Osteocyte (in vitro differentiated cells): ENCODE measurements around the gene BCAN. TPM values are rescaled to one million over a fixed set of nuclear protein-coding genes. Genes with fewer than 3 reads are reported as not detected.

Experiments used
- DNase-seq: peaks from one replicate; pipeline ENCODE4 v3.0.0; 2021; ENCODE audit warnings: mixed read lengths; ENCODE audit not compliant: unreplicated experiment; ENCODE audit errors: extremely low spot score
- H3K27ac Mint-ChIP-seq: one replicate; pipeline ENCODE4 v1.8.0; 2021; ENCODE audit warnings: mild to moderate bottlenecking, mixed read lengths; ENCODE audit not compliant: unreplicated experiment
- H3K27me3 Mint-ChIP-seq: one replicate; pipeline ENCODE4 v1.8.0; 2021; ENCODE audit warnings: mixed read lengths; ENCODE audit not compliant: unreplicated experiment
- H3K36me3 Mint-ChIP-seq: one replicate; pipeline ENCODE4 v1.8.0; 2021; ENCODE audit warnings: mixed read lengths; ENCODE audit not compliant: unreplicated experiment
- H3K4me1 Mint-ChIP-seq: one replicate; pipeline ENCODE4 v1.8.0; 2021; ENCODE audit warnings: mixed read lengths; ENCODE audit not compliant: unreplicated experiment
- H3K4me3 Mint-ChIP-seq: one replicate; pipeline ENCODE4 v1.8.0; 2021; ENCODE audit warnings: mild to moderate bottlenecking, moderate library complexity, mixed read lengths; ENCODE audit not compliant: unreplicated experiment
- H3K9me3 Mint-ChIP-seq: one replicate; pipeline ENCODE4 v1.8.0; 2021; ENCODE audit warnings: mixed read lengths; ENCODE audit not compliant: unreplicated experiment
- total RNA-seq: library from RNA; stranded (reverse); gene quantifications from 2 replicates; pipeline ENCODE4 v1.2.1, GENCODE V29; 2021
- TF ChIP-seq, protein P1 (sequence below): fragments of 200-600 bp; sonication (generic); IDR thresholded peaks from 2 replicates; pipeline ENCODE4 v1.5.0; 2021; ENCODE audit warnings: antibody characterized with exemption, mild to moderate bottlenecking, moderate library complexity

Gene BCAN
- total RNA-seq, 1 donor from 2014 or later: 0.43 TPM

GRCh38 chr1:156694690-156694962 lies 52.7 kb downstream of the BCAN start:
- Mint-ChIP-seq H3K27me3 (peaks cover 4% of the 10 kb centered on the region), H3K4me1 (peaks cover 51% of the 10 kb centered on the region), H3K4me3 (no peak overlapping the region), H3K36me3 (peaks cover 17% of the 10 kb centered on the region), H3K27ac (no peak overlapping the region), H3K9me3 (no peaks in the 10 kb centered on the region)
- TF ChIP-seq, protein P1, sequence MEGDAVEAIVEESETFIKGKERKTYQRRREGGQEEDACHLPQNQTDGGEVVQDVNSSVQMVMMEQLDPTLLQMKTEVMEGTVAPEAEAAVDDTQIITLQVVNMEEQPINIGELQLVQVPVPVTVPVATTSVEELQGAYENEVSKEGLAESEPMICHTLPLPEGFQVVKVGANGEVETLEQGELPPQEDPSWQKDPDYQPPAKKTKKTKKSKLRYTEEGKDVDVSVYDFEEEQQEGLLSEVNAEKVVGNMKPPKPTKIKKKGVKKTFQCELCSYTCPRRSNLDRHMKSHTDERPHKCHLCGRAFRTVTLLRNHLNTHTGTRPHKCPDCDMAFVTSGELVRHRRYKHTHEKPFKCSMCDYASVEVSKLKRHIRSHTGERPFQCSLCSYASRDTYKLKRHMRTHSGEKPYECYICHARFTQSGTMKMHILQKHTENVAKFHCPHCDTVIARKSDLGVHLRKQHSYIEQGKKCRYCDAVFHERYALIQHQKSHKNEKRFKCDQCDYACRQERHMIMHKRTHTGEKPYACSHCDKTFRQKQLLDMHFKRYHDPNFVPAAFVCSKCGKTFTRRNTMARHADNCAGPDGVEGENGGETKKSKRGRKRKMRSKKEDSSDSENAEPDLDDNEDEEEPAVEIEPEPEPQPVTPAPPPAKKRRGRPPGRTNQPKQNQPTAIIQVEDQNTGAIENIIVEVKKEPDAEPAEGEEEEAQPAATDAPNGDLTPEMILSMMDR: no peak
- no peak for DNase-seq

DNA sequence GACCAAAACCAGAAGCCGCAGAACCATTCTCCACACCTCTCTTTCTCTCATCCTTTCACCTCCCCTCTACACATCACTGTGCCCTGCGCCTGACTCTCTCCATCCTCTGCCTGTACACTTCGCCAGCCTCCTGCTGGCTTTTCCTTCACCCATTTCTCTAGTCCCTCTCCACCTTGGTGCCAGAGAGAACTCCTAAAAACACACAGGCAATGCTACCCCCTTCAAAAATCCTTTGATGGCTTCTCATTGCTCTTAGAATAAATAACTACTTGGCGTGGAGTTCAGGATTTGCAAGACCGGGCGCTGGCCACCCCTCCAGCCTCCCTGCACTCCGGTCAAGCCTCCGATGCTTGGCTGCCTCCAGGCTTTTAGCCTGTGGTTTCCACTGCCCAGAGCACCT lies 54.8 kb downstream of the BCAN start:
- Mint-ChIP-seq H3K9me3 (no peaks in the 10 kb centered on the region), H3K36me3 (peaks cover 27% of the 10 kb centered on the region), H3K4me3 (no peak overlapping the region), H3K27me3 (peaks cover 4% of the 10 kb centered on the region), H3K4me1 (peaks cover 32% of the 10 kb centered on the region), H3K27ac (no peak overlapping the region)
- no peak for DNase-seq
- TF ChIP-seq, protein P1: no peak

DNA sequence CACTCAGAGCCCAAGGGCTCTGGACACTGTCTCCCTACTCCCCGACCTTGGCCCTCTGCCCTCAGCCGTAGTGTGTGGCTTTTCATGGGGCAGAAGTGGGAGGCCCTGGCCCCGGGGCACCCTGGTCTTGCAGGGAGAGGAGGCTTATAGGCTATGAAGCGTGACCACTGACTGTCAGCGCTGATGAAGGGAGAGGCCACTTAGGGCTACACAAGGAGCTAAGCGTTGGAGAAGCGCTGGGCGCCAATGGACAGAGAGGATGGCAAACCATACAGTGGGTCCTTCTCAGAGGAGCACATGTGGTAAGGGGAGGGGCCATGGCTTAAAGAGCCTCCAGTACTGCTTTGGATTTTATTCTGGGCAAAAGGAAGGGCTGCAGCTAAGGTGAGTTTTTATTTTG lies 55.6 kb downstream of the BCAN start:
- Mint-ChIP-seq H3K36me3 (peaks cover 27% of the 10 kb centered on the region), H3K27me3 (peaks cover 2% of the 10 kb centered on the region), H3K4me1 (peaks cover 25% of the 10 kb centered on the region), H3K27ac (no peak overlapping the region), H3K4me3 (no peak overlapping the region), H3K9me3 (no peaks in the 10 kb centered on the region)
- DNase-seq: no peak
- TF ChIP-seq, protein P1: no peak

DNA sequence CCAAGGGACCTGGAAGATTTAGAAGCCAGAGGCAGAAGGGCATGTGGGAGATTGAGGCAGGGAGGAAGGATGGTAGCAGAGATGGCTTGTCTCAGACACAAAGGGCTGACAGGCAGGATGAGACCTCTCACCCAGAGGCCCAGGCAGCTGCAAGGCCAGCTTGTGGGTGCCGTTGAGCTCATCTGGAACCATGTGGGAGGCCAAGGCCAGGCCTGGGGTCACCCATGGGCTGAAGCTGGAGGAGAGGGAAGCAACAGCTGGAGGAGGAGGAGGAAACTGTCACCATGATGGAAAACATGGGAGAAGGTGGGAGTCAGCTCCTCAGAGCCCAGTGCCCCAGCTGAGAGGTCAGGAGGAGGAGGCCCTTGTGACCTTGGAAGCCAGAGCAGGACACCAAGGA lies 57.1 kb downstream of the BCAN start:
- Mint-ChIP-seq H3K4me1 (peaks cover 21% of the 10 kb centered on the region), H3K9me3 (no peaks in the 10 kb centered on the region), H3K27me3 (peaks cover 2% of the 10 kb centered on the region), H3K4me3 (no peak overlapping the region), H3K36me3 (peaks cover 27% of the 10 kb centered on the region), H3K27ac (no peak overlapping the region)
- no peak for DNase-seq
- TF ChIP-seq, protein P1: no peak

- Mint-ChIP-seq H3K27ac (no peak overlapping the region), H3K4me3 (no peak overlapping the region), H3K27me3 (peaks cover 2% of the 10 kb centered on the region), H3K36me3 (peaks cover 30% of the 10 kb centered on the region), H3K9me3 (no peaks in the 10 kb centered on the region), H3K4me1 (peaks cover 31% of the 10 kb centered on the region)
- TF ChIP-seq, protein P1: no peak
- no peak for DNase-seq
These were observed 59.0 kb downstream of the BCAN start for GRCh38 chr1:156700736-156701531.
